GM21381 (cell line): ENCODE measurements around the gene TMEM134.
"Not testable (repeated sequence)": the region's sequence is repeated elsewhere in the genome, so short reads cannot be mapped to it uniquely, and the experiment has no call there.

Experiments used
- ATAC-seq: cut with Tn5 transposase; IDR thresholded peaks from one replicate; pipeline ENCODE4 v1.9.1; 2021; ENCODE audit warnings: mild to moderate bottlenecking, moderate library complexity; ENCODE audit not compliant: unreplicated experiment

Gene TMEM134

DNA sequence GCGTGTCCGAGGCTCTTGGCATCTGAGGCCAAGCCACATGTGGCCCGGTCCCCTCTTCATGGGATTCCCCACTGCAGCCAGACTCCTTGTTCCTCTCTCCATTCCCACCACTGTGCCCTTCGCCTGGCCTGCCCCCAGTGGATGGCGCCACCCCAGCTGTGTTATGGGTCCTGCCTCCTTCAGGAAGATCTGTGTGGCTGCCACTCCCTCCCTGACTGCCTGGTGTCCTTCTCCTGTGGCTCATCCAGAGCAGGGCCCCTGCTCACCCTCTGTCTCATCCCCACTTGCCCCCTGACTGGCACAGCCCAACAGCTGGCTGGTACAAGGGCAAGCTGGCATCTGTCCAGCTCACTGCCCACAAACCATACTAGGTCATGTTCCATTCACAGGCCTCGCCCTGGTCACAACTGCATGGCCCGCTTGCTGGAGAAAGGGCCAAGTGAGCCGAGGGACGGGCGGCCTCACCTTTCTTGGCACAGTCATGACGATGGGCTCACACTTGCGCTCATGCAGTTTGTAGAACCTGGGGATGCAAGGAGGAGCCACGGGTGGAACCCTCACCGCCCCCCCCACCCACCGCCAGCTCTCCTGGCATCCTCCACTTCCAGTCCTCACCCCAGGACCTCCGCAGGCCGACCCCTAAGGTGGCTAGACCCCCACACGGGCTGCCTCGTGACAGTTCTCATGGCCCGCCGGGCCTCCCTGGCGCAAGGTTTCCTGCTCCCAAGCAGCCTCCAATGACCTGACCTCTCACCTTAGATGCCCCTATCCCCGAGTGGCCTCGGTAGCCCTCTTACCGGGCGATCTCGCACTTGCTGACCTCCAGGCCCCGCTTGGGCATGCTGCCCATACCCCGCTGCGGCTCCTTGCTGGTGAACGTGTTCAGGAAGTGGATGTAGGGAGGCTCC is 29.5 kb downstream of the TMEM134 start:
- ATAC-seq: no peak

GRCh38 chr11:67438158-67438902 is 30.7 kb downstream of the TMEM134 start:
- no peak for ATAC-seq

DNA sequence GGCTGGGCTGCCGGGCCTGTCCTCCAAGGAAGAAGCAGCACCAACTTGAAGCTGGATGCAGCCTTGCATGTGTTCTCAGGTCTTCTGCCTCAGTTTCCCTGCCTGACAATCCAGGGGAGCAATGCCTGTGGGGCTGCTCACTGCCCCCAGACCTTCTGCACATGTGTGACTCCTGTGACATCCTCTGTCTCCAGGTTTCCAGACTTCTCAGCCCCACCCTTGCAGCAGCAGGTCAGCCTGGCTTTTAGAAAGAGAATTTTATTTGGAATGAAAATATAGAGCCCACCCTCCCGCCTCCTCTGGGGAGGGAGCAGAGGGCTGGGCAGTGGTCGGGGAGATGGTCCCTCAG is 31.3 kb downstream of the TMEM134 start:
- no peak for ATAC-seq

DNA sequence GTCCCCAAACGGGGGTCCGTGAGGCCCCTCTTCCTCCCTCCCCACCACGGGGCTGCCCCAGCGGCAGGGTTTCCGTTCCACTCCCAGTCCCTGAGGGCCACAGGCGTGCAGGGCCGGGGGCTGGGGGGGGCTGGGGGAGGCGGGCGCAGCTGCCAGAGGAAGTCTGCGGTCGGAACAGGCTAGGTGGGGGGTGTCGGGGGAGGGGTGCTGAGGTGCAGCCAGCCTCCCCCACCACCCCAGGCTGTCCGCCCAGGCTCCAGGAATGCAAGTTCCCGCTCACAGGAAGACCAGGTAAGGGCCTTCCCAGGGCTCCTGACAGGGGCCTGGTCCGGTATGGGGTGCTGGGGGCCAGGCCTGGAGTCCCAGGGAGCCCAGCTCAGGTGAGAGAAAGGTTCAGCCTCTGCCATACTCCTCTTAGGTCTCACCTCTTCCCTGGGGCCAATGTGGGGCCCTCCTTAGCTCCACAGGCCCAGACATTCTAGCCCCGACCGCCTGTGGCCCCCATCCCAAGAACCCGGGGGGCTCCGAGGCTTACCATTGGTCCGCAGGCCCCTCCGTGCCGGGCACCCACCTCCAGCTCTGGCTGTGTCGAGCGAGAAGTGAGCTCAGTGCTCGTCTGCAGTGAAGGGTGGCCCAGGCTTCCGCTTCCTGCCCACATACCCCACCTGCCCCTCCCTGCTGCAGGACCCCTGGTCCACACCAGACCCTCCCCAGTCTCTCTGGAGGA is 31.8 kb downstream of the TMEM134 start, which contains the start of gene PTPRCAP:
PTPRCAP (minus strand) TSS at position 601 of the 727 bp plus-strand sequence; CDS start at position 538, 63 bp downstream.
- no peak for ATAC-seq

GRCh38 chr11:67436459-67437081 is 32.5 kb downstream of the TMEM134 start:
- ATAC-seq: no peak

- ATAC-seq: no peak
Observed at GRCh38 chr11:67435727-67436458, 33.2 kb downstream of the TMEM134 start.

DNA sequence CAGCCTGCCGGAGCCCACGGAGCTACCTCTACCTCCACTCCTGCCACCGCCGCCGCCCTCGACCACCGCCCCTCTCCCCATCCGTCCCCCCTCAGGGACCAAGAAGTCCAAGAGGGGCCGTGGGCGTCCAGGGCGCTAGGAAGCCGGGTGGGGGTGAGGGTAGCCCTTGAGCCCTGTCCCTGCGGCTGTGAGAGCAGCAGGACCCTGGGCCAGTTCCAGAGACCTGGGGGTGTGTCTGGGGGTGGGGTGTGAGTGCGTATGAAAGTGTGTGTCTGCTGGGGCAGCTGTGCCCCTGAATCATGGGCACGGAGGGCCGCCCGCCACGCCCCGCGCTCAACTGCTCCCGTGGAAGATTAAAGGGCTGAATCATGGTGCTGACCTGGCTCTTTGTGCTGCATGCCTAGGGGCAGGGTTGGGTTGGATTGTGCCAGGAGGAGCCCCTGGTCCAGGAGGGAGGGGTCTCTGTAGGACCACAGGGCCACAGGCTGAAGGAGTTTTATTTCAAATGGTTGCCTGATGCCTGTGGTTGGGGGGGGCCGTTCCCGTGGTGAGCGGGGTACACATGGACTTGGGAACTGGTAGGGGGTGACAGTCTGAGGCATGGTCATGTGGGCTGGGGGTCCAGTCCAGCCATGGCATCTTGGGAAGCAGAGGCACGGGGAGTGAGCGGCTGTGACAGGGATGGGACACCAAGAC is 33.9 kb downstream of the TMEM134 start:
- ATAC-seq: no peak

- ATAC-seq: no peak
Observed at GRCh38 chr11:67434395-67434881, 34.6 kb downstream of the TMEM134 start.

DNA sequence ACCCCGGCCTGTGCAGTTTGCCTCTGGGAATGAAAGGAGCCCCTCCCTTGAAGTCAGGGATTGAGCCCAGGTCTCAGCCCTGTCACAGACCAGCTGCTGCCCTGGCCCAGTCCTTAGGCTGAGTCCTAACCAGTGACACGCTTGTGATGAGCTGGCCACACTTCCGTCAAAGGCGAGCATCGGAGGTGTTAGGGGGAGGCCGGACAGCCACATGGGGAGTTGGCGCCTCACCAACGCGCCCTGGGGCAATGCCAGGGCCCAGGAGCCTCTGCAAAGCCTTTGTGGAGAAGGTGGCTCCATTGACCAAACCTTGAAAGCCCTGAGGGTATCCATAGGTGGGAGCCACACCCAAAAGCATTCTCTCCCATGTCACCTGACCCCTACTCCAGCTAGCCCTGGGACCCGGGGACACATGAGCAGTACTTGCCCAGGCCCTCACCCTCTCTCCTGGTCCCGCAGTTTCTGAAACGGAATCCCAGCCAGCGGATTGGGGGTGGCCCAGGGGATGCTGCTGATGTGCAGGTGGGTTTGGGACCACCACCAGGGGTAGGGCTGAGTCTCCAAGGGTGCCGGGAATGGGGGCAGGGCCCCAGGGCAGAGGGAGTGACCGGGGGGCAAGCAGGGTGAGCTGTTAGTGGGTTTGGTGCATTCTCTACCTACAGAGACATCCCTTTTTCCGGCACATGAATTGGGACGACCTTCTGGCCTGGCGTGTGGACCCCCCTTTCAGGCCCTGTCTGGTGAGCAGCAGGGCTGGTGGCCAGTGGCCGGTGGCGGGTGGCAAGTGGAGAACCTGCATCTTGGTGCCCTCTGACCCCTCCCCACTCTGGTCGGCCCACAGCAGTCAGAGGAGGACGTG is 35.3 kb downstream of the TMEM134 start:
- ATAC-seq: no peak

GRCh38 chr11:67432655-67433349 is 36.2 kb downstream of the TMEM134 start:
- ATAC-seq: no peak

DNA sequence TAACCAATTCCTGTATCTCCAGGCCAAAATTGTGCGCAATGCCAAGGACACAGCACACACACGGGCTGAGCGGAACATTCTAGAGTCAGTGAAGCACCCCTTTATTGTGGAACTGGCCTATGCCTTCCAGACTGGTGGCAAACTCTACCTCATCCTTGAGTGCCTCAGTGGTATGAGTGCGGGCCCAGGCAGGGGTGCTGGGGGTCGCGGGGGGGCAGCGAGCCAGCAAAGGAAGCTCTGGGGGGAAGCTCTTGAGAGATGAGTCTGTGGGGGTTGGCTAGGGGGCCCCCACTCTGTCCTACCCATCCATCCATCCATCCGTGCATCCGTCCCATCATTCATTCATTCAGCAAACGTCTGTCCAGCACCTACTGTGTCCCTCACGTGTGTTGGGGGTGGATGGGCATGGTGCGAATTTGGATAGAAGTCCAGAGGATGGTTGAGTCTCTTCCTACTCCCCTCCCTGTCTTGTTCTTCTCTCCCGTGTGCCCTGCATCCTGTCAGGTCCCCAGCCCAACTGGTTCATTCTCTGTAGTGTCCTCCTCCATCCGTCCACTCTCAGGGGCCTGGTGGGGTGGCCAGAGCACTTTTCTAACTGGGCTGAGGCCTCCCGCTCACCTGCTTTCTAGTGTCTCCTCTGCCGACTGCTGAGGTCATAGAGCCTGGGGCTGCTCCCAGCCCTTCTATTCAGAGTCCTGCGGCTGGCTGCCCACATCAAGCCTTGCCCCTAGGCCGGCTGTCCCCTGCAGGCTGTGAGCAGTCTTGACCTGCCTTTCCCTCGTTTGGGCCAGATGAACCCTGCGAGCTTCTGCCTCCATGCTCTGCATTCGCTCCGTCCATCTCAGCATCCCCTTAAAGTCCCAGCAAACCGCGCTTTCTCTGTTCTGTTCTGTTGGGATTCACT is 37.5 kb downstream of the TMEM134 start:
- no peak for ATAC-seq

GRCh38 chr11:67429722-67430121 is 39.3 kb downstream of the TMEM134 start:
- ATAC-seq: no peak

- no peak for ATAC-seq
Observed at GRCh38 chr11:67429038-67429668, 39.9 kb downstream of the TMEM134 start.

GRCh38 chr11:67428052-67429001 is 40.7 kb downstream of the TMEM134 start, which contains the start of gene RPS6KB2:
Gene RPS6KB2, plus strand, starts transcription at chr11:67428494. Its CDS starts 52 bp downstream, at chr11:67428546.
- peak; percentile 83 for ATAC-seq

DNA sequence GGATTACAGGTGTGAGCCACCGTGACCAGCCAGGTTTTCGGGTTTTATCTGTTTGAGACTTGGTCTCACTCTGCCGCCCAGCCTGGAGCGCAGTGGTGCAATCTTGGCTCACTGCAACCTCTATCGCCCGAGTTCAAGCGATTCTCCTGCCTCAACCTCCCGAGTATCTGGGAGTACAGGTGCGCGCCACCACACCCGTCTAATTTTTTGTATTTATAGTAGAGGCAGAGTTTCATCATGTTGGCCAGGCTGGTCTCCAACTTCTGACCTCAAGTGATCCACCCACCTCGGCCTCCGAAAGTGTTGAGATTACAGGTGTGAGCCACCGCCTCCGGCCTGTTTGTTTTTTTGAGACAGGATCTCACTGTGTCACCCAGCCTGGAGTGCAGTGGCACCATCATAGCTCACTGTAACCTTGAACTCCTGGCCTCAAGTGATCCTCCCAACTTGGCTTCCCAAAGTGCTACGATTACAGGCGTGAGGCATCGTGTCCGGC is 41.6 kb downstream of the TMEM134 start:
- not testable (repeated sequence) for ATAC-seq
